Pancreas (tissue), 10 donors: ENCODE results near the gene CCDC78. TPM values are rescaled to one million over a fixed set of nuclear protein-coding genes. Genes with fewer than 3 reads are reported as not detected.
A peak's percentile ranks its signal among the peaks of the same experiment; 100 is the strongest.

ENCODE experiments used
- ATAC-seq, 4 donors: fragments of 200-7000 bp; cut with Tn5 transposase; one replicate each; pipeline versions ENCODE4 v1.8.0 to v1.9.1; 2020; ENCODE audit warnings: mild to moderate bottlenecking in 4 of 4, moderate library complexity in 4 of 4
- DNase-seq, 6 donors: peaks; one replicate each; pipeline ENCODE4 v3.0.0-alpha.2; 2020
- FAIRE-seq: peaks from 2 replicates; lab custom pipeline; 2012; peaks lifted over from hg19 to GRCh38; lab: Jason Lieb, UNC
- H3K27ac ChIP-seq, 4 donors: fragments of 200-600 bp; sonication (generic); 1 replicate in 3 of 4; 2 replicates in 1 of 4; pipeline versions ENCODE4 v1.5.0 to v1.8.0; 2020
- H3K27me3 ChIP-seq, 4 donors: fragments of 200-600 bp; one replicate each; pipeline ENCODE4 v1.8.0; 2021
- H3K36me3 ChIP-seq, 3 donors: fragments of 200-600 bp; sonication (generic) in 1 of 3; one replicate each; pipeline versions ENCODE4 v1.5.0 to v1.8.0; 2020 to 2021
- H3K4me1 ChIP-seq, 3 donors: fragments of 200-600 bp; one replicate each; pipeline ENCODE4 v1.8.0; 2021
- H3K4me3 ChIP-seq, 4 donors: fragments of 200-600 bp; sonication (generic) in 2 of 4; one replicate each; pipeline versions ENCODE4 v1.5.0 to v1.8.0; 2020 to 2021
- H3K9me3 ChIP-seq, 4 donors: fragments of 200-600 bp; one replicate each; pipeline ENCODE4 v1.8.0; 2021
- WGBS, 2 donors: extraction: QIAGEN DNeasy Blood & Tissue Kit; methylation state at CpG; one replicate each; pipeline ENCODE4 v1.1.7; 2013; 5-methylcytosine and 5-hydroxymethylcytosine counted together
- intact Hi-C, 3 donors: fragments of 100-400 bp; cut with DNase I; formaldehyde crosslinking; loops; one replicate each; pipeline versions ENCODE4 v1.11.1 to v1.14.2; 2022
- polyA plus RNA-seq, 2 donors: library from polyadenylated mRNA; stranded (reverse); fragments of 200-250 nt; gene quantifications; one replicate each; pipeline ENCODE4 v1.2.3, GENCODE V29; 2013
- total RNA-seq, 6 donors: library from RNA; stranded (reverse); fragmentation: NEBNext Ultra II Directional in 4 of 6; extraction: Animal tissue kit (Norgen Biotek cat#: 25700) in 4 of 6; gene quantifications; one replicate each; pipeline versions ENCODE4 v1.2.1 to v1.2.4, GENCODE V29; 2021 to 2023
- TF ChIP-seq, protein P1 (sequence below), 4 donors: fragments of 200-600 bp; sonication (generic) in 3 of 4; IDR thresholded peaks; one replicate each; pipeline versions ENCODE4 v1.5.0 to v1.8.0; 2021; ENCODE audit warnings: antibody characterized with exemption in 4 of 4
- donor health status: healthy with polysubstance abuse.
- donor health status: DM: no; HTN: no; CAD: no; lungs with moderate emphysema.
- donor health status: DM: no; HTN: no; CAD: no.
- donor health status: control.
- donor health status: control.
- donor health status: Bipolar disorder and iron deficiency.
- donor health status: DM: yes; HTN: yes; CAD: no.
- donor health status: DM: no; HTN: no; CAD: no.
- donor health status: DM: no; HTN: no; CAD: no.
- donor health status: DM: yes; HTN: yes; CAD: no.

Gene CCDC78
- total and polyA plus RNA-seq, 8 donors = 0.16 to 7.7 (median 0.46) TPM

DNA sequence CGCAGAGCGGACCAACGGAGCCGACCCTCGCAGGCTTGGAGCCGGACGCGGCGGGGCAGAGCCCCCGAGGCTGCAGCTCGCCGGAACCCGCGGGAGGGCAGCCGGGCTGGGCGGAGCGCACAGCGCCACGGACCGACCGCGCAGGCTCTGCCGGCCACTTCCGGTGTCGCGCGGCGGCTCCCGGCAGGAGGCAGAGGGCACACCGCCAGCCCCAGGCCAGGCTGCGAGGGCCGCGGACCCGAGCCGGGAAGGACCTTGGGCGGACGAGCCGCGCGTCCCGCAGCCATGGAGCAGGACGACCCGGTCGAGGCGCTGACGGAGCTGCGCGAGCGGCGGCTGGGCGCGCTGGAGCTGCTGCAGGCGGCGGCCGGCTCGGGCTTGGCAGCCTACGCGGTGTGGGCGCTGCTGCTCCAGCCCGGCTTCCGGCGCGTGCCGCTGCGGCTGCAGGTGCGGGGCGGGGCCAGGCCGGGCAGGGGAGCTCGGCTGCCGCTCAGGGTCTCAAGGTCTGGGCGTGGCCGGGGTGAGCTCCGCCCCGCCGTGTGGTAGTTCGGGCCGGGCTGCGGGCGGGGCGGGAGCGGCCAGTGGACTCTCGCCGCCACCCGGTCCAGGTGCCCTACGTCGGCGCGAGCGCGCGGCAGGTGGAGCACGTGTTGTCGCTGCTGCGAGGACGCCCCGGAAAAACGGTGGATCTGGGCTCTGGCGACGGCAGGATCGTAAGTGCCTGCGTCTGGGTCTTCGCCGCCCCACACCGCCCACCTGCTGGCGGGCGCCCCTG is 5.1 kb downstream of the CCDC78 start, which contains the start of gene ANTKMT:
Gene ANTKMT, plus strand, starts transcription at position 157 of the 775 bp plus-strand sequence. Its CDS starts 129 bp downstream, at position 286.
- peaks cover 6 to 21% (median 16%) of the 10 kb centered on the region in 3 donors for H3K4me1 ChIP-seq
- no peak for FAIRE-seq
- H3K27ac ChIP-seq = peak within 1 kb of the TSS; percentile 81 to 84 (median 83)
- TF ChIP-seq, protein P1, sequence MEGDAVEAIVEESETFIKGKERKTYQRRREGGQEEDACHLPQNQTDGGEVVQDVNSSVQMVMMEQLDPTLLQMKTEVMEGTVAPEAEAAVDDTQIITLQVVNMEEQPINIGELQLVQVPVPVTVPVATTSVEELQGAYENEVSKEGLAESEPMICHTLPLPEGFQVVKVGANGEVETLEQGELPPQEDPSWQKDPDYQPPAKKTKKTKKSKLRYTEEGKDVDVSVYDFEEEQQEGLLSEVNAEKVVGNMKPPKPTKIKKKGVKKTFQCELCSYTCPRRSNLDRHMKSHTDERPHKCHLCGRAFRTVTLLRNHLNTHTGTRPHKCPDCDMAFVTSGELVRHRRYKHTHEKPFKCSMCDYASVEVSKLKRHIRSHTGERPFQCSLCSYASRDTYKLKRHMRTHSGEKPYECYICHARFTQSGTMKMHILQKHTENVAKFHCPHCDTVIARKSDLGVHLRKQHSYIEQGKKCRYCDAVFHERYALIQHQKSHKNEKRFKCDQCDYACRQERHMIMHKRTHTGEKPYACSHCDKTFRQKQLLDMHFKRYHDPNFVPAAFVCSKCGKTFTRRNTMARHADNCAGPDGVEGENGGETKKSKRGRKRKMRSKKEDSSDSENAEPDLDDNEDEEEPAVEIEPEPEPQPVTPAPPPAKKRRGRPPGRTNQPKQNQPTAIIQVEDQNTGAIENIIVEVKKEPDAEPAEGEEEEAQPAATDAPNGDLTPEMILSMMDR (IDR thresholded peaks at IDR 0.05) = peak in 1 of 4 donors; percentile 7
- ATAC-seq = peak; percentile 86 to 88 (median 86)
- WGBS, 2 donors = 9 to 10% methylated on average over 54 to 106 of the region's 106 CpGs
- no peaks in the 10 kb centered on the region for H3K36me3 ChIP-seq
- DNase-seq = peak; percentile 82 to 94 (median 90)
- no peaks in the 10 kb centered on the region for H3K9me3 ChIP-seq
- H3K27me3 ChIP-seq = no peaks in the 10 kb centered on the region
- H3K4me3 ChIP-seq = peak within 1 kb of the TSS; percentile 74 to 89 (median 76)
- intact Hi-C loops = no loop called here

DNA sequence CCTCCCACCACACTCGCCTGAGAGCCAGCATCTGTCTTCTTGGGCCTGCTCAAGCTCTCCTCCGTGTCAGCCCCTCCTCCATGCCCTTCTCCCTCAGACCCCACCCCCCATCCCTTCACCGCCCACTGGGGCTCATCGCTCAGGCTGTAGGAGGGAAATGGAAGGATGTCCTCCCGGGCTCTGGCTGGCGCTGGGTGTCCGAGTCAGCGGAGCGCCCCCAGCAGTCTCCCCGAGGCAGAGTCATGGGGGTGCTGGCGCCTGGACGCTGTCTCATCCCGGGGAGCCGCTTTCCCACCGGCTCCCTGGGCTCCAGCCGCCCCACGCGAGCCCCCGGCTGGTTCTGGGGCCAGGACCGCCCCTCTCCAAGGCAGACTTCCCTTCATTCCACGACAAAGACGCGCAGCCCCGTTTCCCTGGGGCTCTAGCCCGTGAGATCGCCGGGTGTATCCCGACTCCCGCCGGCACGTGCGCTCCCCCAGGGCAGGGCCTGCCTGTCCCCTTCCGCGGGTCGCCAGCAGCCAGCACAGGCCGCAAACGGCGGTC is 5.7 kb downstream of the CCDC78 start:
- no peaks in the 10 kb centered on the region for H3K9me3 ChIP-seq
- DNase-seq (peak in 2 of 6 donors; percentile 43 to 58), FAIRE-seq (no peak), ATAC-seq (peak; percentile 3 to 41 (median 25))
- H3K27ac ChIP-seq = peak overlapping the region; percentile 81 to 84 (median 83)
- no peaks in the 10 kb centered on the region for H3K36me3 ChIP-seq
- intact Hi-C loops = no loop called here
- H3K4me1 ChIP-seq = peaks cover 6 to 25% (median 21%) of the 10 kb centered on the region in 3 donors
- TF ChIP-seq, protein P1 (IDR thresholded peaks at IDR 0.05) = no peak
- H3K4me3 ChIP-seq = peak overlapping the region; percentile 74 to 89 (median 76)
- whole genome bisulfite sequencing, 2 donors = 1% methylated on average over 38 of the region's 38 CpGs
- H3K27me3 ChIP-seq = no peaks in the 10 kb centered on the region

DNA sequence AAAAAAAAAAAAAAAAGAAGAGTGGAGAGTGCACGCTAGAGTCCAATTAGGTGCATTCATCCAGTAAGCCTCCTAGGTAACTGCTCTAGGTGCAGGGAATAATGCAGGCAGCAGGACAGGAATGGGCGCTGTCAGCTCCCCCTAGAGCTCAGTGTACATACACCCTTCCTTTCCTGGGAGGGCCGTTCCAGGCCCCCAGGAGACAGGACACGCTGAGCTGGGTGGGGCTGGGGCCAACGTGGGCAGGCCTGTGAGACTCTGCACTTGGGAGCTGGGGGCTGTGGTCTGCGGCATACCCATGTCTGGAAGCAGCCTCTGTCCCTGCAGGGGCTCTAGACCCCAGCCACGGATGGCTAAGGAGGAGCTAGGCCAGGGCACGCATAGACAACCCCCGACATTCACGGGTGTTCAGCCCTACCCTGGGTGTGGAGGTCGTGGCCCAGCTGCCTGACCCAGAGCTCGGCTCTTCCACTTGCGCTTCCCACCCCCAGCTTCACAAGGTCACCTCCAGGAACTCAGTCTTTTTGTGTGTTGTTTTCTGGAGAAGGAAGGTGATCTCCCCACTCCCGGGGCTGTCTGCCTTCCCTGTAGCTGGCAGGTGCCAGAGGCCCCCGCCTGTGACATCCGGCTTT is 6.3 kb downstream of the CCDC78 start:
- 9 to 10% methylated on average over 16 of the region's 16 CpGs for WGBS, 2 donors
- TF ChIP-seq, protein P1 (IDR thresholded peaks at IDR 0.05) = no peak
- ATAC-seq (no peak), FAIRE-seq (no peak), DNase-seq (peak in 1 of 6 donors; percentile 34)
- intact Hi-C loops = loop anchor here in 1 of 3 donors (10.0 kb wide), 1 partner anchor 335 kb away; no protein-coding TSS in a partner anchor
- Histone ChIP-seq H3K27ac (peak overlapping the region; percentile 81 to 84 (median 83)), H3K9me3 (no peaks in the 10 kb centered on the region), H3K4me3 (peak overlapping the region; percentile 74 to 89 (median 76)), H3K4me1 (peaks cover 6 to 25% (median 21%) of the 10 kb centered on the region in 3 donors), H3K27me3 (no peaks in the 10 kb centered on the region), H3K36me3 (no peaks in the 10 kb centered on the region)

DNA sequence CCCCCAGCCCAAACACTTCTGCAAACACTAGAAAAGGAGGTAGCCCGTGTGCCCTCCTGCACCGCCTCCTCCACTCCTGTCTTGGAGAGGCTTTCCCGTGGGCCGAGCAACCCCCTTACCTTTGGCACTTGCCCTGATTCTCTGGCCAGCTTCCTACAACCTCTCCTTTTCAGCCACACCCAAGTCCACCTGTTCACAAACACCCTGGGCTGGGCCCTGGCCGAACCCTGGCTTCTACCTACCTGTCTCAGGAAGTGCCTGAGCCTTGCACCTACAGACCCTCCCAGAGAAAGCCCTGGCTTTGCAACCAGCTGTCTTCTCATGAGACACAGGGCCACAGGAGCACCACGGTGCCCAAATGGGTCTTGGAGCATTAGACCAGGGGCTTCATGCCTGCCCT is 7.3 kb downstream of the CCDC78 start:
- TF ChIP-seq, protein P1 (IDR thresholded peaks at IDR 0.05) = no peak
- WGBS, 2 donors = 71 to 86% methylated on average over 6 of the region's 6 CpGs
- H3K36me3 ChIP-seq = no peaks in the 10 kb centered on the region
- no peak for FAIRE-seq
- DNase-seq = no peak
- ATAC-seq = no peak
- H3K9me3 ChIP-seq = no peaks in the 10 kb centered on the region
- no peak overlapping the region for H3K4me3 ChIP-seq
- no peaks in the 10 kb centered on the region for H3K27me3 ChIP-seq
- intact Hi-C loops = loop anchor here in 1 of 3 donors (10.0 kb wide), 1 partner anchor 336 kb away; no protein-coding TSS in a partner anchor
- H3K27ac ChIP-seq = no peak overlapping the region
- peaks cover 6 to 28% (median 21%) of the 10 kb centered on the region in 3 donors for H3K4me1 ChIP-seq
